Lower leg skin (tissue), 3 donors: ENCODE results near the gene PNLIPRP2.

Experiments used
- POLR2A ChIP-seq, 2 donors: fragments of 450-650 bp; IDR thresholded peaks; one replicate each; pipeline ENCODE4 v1.6.1; 2016 to 2017; ENCODE audit warnings: antibody characterized with exemption in 2 of 2, mild to moderate bottlenecking in 1 of 2, moderate library complexity in 1 of 2
- TF ChIP-seq, protein P1 (sequence below), 3 donors: fragments of 450-650 bp; IDR thresholded peaks; one replicate each; pipeline ENCODE4 v1.5.1; 2016; ENCODE audit warnings: antibody characterized with exemption in 3 of 3, mild to moderate bottlenecking in 3 of 3, moderate library complexity in 2 of 3

GRCh38 chr10:116688741-116689495 lies 68.2 kb downstream of the PNLIPRP2 start:
- no peak for TF ChIP-seq POLR2A (IDR thresholded peaks at IDR 0.05)
- TF ChIP-seq, protein P1, sequence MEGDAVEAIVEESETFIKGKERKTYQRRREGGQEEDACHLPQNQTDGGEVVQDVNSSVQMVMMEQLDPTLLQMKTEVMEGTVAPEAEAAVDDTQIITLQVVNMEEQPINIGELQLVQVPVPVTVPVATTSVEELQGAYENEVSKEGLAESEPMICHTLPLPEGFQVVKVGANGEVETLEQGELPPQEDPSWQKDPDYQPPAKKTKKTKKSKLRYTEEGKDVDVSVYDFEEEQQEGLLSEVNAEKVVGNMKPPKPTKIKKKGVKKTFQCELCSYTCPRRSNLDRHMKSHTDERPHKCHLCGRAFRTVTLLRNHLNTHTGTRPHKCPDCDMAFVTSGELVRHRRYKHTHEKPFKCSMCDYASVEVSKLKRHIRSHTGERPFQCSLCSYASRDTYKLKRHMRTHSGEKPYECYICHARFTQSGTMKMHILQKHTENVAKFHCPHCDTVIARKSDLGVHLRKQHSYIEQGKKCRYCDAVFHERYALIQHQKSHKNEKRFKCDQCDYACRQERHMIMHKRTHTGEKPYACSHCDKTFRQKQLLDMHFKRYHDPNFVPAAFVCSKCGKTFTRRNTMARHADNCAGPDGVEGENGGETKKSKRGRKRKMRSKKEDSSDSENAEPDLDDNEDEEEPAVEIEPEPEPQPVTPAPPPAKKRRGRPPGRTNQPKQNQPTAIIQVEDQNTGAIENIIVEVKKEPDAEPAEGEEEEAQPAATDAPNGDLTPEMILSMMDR (IDR thresholded peaks at IDR 0.05): no peak
